B cell (primary cell): ENCODE data around the gene OTOP3.

Source experiments
- CTCF ChIP-seq: fragments of 200-600 bp; IDR thresholded peaks from one replicate; pipeline ENCODE4 v1.8.0; 2022; ENCODE audit warnings: antibody characterized with exemption, mild to moderate bottlenecking
- EZH2 ChIP-seq: IDR thresholded peaks from 2 replicates; pipeline ENCODE4 v1.6.1; 2012; ENCODE audit warnings: borderline replicate concordance, low read depth, mild to moderate bottlenecking, moderate library complexity, low read length; ENCODE audit not compliant: insufficient read depth, poor library complexity, severe bottlenecking

GRCh38 chr17:74975943-74976342 lies 40.2 kb downstream of the OTOP3 start:
- TF ChIP-seq CTCF = no peak
- TF ChIP-seq EZH2 = no peak
